ENCODE results near the gene FIGN.

Gene FIGN

DNA sequence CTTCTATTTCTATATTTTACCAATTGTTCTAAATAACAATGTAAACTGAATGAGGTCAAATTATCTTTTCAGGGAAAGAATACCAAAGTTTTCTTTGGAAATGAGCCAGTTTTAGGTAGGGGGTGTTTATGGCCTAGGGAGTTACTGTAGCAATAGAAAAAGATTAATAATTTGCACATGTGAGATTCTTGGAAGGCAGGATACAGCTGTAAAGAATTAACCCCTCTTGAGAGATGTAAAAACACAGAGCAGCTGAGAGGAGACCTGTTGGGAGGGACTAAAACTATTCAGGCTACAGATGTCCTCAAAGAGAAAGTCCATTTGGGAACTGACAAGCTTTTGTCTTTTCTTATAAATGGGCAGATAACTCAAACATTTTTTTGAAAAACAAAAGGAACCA lies 182.2 kb downstream of the FIGN start:
- DNase-seq: no peak

DNA sequence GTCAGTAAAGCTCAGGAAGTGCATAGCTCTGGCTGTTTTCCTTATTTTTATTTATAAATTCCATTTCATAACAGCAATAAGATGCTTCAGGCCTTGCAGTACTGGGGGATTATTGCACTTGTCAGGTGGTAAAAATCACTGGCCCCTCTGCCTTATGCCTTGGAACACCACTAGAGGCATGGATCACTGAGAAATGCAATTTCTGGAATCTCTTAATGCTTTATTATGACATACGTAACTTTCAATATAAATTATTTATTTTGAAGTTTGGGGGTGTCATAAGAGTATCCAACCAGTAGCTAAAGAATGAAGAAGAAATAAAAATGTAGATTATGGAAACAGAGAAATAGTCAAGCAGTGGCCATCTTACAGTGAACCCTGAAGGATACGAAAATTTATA lies 183.1 kb downstream of the FIGN start:
- no peak for DNase-seq

DNA sequence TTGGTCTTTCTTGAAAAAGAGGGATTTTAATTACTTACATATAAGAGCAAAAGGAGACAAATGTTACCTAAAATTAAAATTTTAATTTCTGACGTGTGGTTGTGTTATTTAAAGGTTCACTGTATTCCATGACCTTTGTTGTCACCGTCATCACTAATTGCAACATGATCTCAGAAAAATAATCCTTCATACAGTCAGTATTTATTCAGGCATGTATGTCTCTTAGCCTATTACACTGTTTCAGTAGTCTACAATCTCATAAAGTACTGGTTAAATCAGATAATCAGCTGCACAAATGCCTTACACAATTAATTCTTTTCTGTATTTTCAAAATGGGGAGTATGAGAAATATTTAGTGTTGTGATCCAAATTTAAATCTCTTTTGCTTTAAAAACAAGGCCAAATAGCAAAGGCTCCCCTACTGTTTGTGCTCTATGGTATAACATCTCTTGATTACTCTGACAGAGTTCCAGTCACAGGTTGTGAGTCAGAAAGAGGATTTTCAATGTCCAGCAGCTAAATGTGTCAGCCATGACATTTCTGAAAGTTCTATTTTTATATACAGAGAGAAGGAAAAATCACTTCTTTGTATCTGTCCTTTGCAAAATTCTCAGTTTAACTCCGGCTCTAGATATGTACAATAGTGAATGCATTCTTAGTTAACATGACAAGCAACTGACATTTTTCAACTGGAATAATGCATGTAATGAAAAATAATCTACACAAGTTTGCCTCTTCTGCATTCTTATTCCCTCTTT lies 184.0 kb downstream of the FIGN start:
- no peak for DNase-seq

DNA sequence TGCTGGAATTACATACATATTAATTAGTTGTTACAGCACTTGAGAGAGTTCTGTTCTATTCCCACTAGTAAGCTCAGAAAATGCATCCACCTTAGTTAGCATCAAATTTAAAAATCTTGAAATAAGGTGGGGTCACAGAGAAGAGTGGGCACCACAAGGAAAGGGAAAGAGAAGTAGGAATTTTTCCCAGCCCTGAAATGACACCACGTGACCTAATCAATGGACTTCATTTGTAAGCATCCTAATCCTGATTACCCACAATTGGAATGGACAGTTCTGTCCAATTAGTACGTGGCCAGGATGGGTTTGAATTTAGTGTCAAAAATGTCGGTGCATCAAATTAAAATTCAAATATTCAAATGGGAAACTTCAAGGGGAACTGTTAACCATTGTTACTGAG lies 186.8 kb downstream of the FIGN start:
- no peak for DNase-seq

All from NCI-H510A (cell line).